GM23338 (cell line): ENCODE results near the gene ACOX3.

Source experiments
- CREB1 ChIP-seq: fragments of 250-450 bp; sonication (Bioruptor Pico); IDR thresholded peaks from 2 replicates; pipeline ENCODE4 v1.5.0; 2020; ENCODE audit warnings: low read depth, mild to moderate bottlenecking, moderate library complexity
- CTCF ChIP-seq, 2 experiments: fragments of 200-600 bp in 1 of 2; sonication (generic) in 1 of 2; conservative IDR thresholded peaks; 2 replicates each; pipeline versions ENCODE4 v1.5.1 to v1.6.1; 2016 to 2017; ENCODE audit warnings: antibody characterized with exemption in 2 of 2, low read depth in 2 of 2, mild to moderate bottlenecking in 2 of 2, moderate library complexity in 1 of 2
- EZH2 ChIP-seq: fragments of 200-600 bp; sonication (generic); IDR thresholded peaks from one replicate; pipeline ENCODE4 v1.8.0; 2017; ENCODE audit warnings: antibody characterized with exemption, mild to moderate bottlenecking, low read depth; ENCODE audit not compliant: unreplicated experiment
- EZH2phosphoT487 ChIP-seq: fragments of 200-600 bp; sonication (generic); IDR thresholded peaks from one replicate; pipeline ENCODE4 v1.8.1; 2018; ENCODE audit warnings: antibody characterized with exemption; ENCODE audit not compliant: unreplicated experiment
- JUNB ChIP-seq: IDR thresholded peaks from one replicate; pipeline ENCODE4 v1.6.1; 2016; ENCODE audit warnings: antibody characterized with exemption; ENCODE audit not compliant: unreplicated experiment
- NANOG ChIP-seq: IDR thresholded peaks from 2 replicates; pipeline ENCODE4 v1.6.1; 2016; ENCODE audit warnings: antibody characterized with exemption, borderline replicate concordance
- POLR2AphosphoS5 ChIP-seq: IDR thresholded peaks from 2 replicates; pipeline ENCODE4 v1.6.1; 2016; ENCODE audit warnings: antibody characterized with exemption, low read depth
- REST ChIP-seq: IDR thresholded peaks from one replicate; pipeline ENCODE4 v1.6.1; 2018; ENCODE audit warnings: antibody characterized with exemption; ENCODE audit not compliant: unreplicated experiment
- ZNF114 ChIP-seq: fragments of 250-450 bp; sonication (Bioruptor Pico); IDR thresholded peaks from 2 replicates; pipeline ENCODE4 v1.5.0; 2020; ENCODE audit warnings: mild to moderate bottlenecking, moderate library complexity
- ZNF331 ChIP-seq: fragments of 250-450 bp; sonication (Bioruptor Pico); IDR thresholded peaks from 2 replicates; pipeline ENCODE4 v1.5.0; 2020; ENCODE audit warnings: low read depth, mild to moderate bottlenecking, moderate library complexity

DNA sequence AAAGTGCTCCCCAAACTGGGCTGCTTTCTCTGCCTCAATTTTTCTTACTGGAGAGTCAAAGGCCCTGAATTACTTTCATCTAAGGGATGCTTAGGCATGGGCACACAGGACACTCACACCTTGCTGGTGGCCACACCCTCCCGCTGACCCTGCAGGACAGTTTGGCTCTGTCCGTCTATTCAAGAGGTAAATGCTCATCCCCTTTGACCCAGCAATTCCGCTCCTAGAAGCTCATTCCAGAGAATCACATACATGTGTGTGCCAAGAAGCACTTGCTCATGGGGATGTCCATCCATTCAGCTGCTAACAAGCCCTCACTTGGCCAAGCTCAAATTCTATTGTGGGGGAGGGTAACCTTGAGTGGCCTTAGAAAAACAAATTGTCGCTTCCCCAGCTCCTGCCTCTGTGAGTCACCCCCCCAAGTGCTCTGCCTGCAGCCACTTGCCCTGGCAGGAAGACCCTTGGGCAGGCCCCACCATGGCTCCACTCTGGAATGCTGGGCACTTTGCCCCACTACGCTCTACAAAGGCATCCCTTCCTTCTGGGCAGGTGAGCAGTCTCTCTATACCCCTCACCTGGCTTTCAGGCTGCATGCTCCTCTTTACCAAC, 116.5 kb downstream of the ACOX3 start:
- TF ChIP-seq CREB1 (CRISPR knock-in tag) (no peak), CTCF (conservative IDR thresholded peaks at IDR 0.05; ENCODE audit: low read depth in 2 of 2) (no peak), POLR2AphosphoS5 (no peak), EZH2 (no peak), NANOG (no peak), REST (no peak), EZH2phosphoT487 (no peak), ZNF114 (no peak), ZNF331 (no peak), JUNB (no peak)
